HepG2 (cell line): ENCODE data around the gene SLC16A3. TPM values are rescaled to one million over a fixed set of nuclear protein-coding genes. Genes with fewer than 3 reads are reported as not detected.

Experiments
- AGO1 ChIP-seq: fragments of 200-400 bp; formaldehyde crosslinking; IDR thresholded peaks from 2 replicates; pipeline ENCODE4 v1.6.1; 2017; ENCODE audit warnings: mild to moderate bottlenecking, low read depth, low read length, moderate library complexity; ENCODE audit not compliant: poor library complexity, severe bottlenecking
- DNMT3B ChIP-seq: conservative IDR thresholded peaks from 2 replicates; pipeline ENCODE4 v1.6.1; 2016; ENCODE audit warnings: missing biosample characterization, control low read depth
- FOSL1 ChIP-seq: sonication (generic); formaldehyde crosslinking; IDR thresholded peaks from 2 replicates; pipeline ENCODE4 v1.9.0; 2021; ENCODE audit warnings: missing genetic modification reagents, borderline replicate concordance
- MAFK ChIP-seq, 2 experiments: IDR thresholded peaks in 1 of 2; conservative IDR thresholded peaks in 1 of 2; 2 replicates each; pipeline ENCODE4 v1.6.1; 2011; ENCODE audit warnings: improper control_type of control experiment in 2 of 2, low read length in 2 of 2
- MAZ ChIP-seq, 2 experiments: sonication (generic) in 1 of 2; formaldehyde crosslinking in 1 of 2; IDR thresholded peaks; 2 replicates each; pipeline versions ENCODE4 v1.5.0 to v1.6.1; 2012 to 2020; ENCODE audit warnings: low read depth in 2 of 2, mild to moderate bottlenecking in 2 of 2, borderline replicate concordance in 1 of 2, improper control_type of control experiment in 1 of 2, low read length in 1 of 2, missing genetic modification reagents in 1 of 2, moderate library complexity in 1 of 2
- NR2F1 ChIP-seq, 2 experiments: fragments of 450-650 bp in 1 of 2; formaldehyde crosslinking in 1 of 2; IDR thresholded peaks; 2 replicates each; pipeline versions ENCODE4 v1.5.0 to v1.6.1; 2016 to 2020; ENCODE audit warnings: mild to moderate bottlenecking in 1 of 2, missing compliant biosample characterization in 1 of 2, missing genetic modification reagents in 1 of 2, moderate library complexity in 1 of 2
- SNRNP70 ChIP-seq: fragments of 200-400 bp; formaldehyde crosslinking; IDR thresholded peaks from 2 replicates; pipeline ENCODE4 v1.6.1; 2017; ENCODE audit warnings: mild to moderate bottlenecking, low read depth, low read length, moderate library complexity
- SSRP1 ChIP-seq: IDR thresholded peaks from 2 replicates; pipeline ENCODE4 v1.6.1; 2016; ENCODE audit warnings: control low read depth
- YY1 ChIP-seq: IDR thresholded peaks from 2 replicates; pipeline ENCODE4 v1.6.1; 2011; ENCODE audit warnings: low read length, low read depth, moderate library complexity, mild to moderate bottlenecking; ENCODE audit not compliant: insufficient read depth, insufficient replicate concordance
- ZEB1 ChIP-seq: IDR thresholded peaks from 2 replicates; pipeline ENCODE4 v1.6.1; 2012; ENCODE audit warnings: mild to moderate bottlenecking, low read depth, inconsistent platforms; ENCODE audit not compliant: insufficient replicate concordance
- ZFY ChIP-seq: sonication (generic); formaldehyde crosslinking; IDR thresholded peaks from 2 replicates; pipeline ENCODE4 v1.4.0; 2020; ENCODE audit warnings: missing genetic modification reagents
- ZKSCAN1 ChIP-seq: fragments of 150-350 bp; IDR thresholded peaks from 2 replicates; pipeline ENCODE4 v1.6.1; 2014; ENCODE audit warnings: low read length
- ZNF292 ChIP-seq: sonication (generic); formaldehyde crosslinking; IDR thresholded peaks from 2 replicates; pipeline ENCODE4 v1.8.1; 2022; ENCODE audit warnings: mild to moderate bottlenecking, low read depth, missing genetic modification reagents, borderline replicate concordance
- ZNF30 ChIP-seq: sonication (generic); formaldehyde crosslinking; IDR thresholded peaks from 2 replicates; pipeline ENCODE4 v1.5.0; 2020; ENCODE audit warnings: mild to moderate bottlenecking, missing genetic modification reagents
- ZNF383 ChIP-seq: sonication (generic); formaldehyde crosslinking; IDR thresholded peaks from 2 replicates; pipeline ENCODE4 v1.4.0; 2020; ENCODE audit warnings: missing genetic modification reagents, mild to moderate bottlenecking, borderline replicate concordance
- ZNF431 ChIP-seq: sonication (generic); formaldehyde crosslinking; IDR thresholded peaks from 2 replicates; pipeline ENCODE4 v1.9.0; 2022; ENCODE audit warnings: missing genetic modification reagents, low read depth, mild to moderate bottlenecking, borderline replicate concordance
- ZNF446 ChIP-seq: sonication (generic); formaldehyde crosslinking; IDR thresholded peaks from 2 replicates; pipeline ENCODE4 v1.5.0; 2020; ENCODE audit warnings: mild to moderate bottlenecking, missing genetic modification reagents
- ZNF644 ChIP-seq: IDR thresholded peaks from 2 replicates; pipeline ENCODE4 v1.6.1; 2016; ENCODE audit warnings: low read depth
- polyA plus RNA-seq, 8 experiments: library from polyadenylated mRNA; depleted of rRNA in 3 of 8; stranded (reverse) in 7 of 8; unstranded in 1 of 8; fragments of >200 nt; fragmentation: Illumina TruSeq in 4 of 8; extraction: Trizol in 4 of 8; gene quantifications; 2 replicates each; pipeline versions ENCODE4 v1.2.1 to v1.2.3, GENCODE V29; 2011 to 2016; ENCODE audit warnings: low read depth in 4 of 8, missing spikeins in 1 of 8, mixed read lengths in 1 of 8; ENCODE audit not compliant: insufficient read depth in 1 of 8
- total RNA-seq, 5 experiments: library from RNA; depleted of rRNA; stranded (reverse); fragments of >200 nt; fragmentation: Illumina TruSeq; extraction: Trizol; gene quantifications; 2 replicates each; pipeline ENCODE4 v1.2.3, GENCODE V29; 2016; ENCODE audit warnings: low read depth in 1 of 5
- TF ChIP-seq, protein P1 (sequence below): sonication (generic); formaldehyde crosslinking; IDR thresholded peaks from 2 replicates; pipeline ENCODE4 v1.4.0; 2020; ENCODE audit warnings: mild to moderate bottlenecking, missing genetic modification reagents

The SLC16A3 gene
- total and polyA plus RNA-seq, 2 of the 13 experiments (the other 11 are each of a cell fraction or from before 2014, with no cell fraction given), result 242 to 349 TPM

DNA sequence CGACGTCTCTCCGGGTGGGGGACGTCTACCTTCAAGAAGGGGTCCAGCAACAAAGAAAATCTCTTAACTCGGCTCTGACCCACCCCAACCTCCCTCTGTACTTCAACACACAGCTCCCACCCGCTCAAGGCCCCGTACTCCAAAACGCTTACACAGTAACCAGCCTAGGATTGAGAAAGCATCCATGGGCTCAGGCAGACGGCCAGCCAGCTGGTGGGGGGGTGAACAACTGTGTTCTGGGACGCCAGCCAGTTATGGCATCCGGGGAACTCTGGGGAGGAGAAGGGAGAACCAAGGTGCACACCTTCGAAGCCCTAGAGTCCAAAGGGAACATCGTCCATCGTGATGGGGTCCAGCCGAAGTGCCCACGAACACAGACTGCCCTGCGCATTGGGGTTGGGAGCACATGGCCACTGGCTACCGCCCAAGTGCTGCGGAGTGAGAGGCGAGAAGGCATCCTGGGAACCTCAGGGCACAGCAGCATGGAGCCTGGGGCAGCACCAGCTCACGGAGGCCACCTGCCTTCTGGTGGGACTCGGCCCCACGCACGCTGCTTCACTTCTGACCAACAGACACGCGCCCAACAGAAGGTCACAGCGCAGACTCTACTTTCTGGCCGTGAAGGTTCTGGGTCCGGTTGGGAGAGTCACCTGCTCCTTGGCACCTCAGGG, 14.3 kb downstream of the SLC16A3 start (continued):
- TF ChIP-seq, protein P1, sequence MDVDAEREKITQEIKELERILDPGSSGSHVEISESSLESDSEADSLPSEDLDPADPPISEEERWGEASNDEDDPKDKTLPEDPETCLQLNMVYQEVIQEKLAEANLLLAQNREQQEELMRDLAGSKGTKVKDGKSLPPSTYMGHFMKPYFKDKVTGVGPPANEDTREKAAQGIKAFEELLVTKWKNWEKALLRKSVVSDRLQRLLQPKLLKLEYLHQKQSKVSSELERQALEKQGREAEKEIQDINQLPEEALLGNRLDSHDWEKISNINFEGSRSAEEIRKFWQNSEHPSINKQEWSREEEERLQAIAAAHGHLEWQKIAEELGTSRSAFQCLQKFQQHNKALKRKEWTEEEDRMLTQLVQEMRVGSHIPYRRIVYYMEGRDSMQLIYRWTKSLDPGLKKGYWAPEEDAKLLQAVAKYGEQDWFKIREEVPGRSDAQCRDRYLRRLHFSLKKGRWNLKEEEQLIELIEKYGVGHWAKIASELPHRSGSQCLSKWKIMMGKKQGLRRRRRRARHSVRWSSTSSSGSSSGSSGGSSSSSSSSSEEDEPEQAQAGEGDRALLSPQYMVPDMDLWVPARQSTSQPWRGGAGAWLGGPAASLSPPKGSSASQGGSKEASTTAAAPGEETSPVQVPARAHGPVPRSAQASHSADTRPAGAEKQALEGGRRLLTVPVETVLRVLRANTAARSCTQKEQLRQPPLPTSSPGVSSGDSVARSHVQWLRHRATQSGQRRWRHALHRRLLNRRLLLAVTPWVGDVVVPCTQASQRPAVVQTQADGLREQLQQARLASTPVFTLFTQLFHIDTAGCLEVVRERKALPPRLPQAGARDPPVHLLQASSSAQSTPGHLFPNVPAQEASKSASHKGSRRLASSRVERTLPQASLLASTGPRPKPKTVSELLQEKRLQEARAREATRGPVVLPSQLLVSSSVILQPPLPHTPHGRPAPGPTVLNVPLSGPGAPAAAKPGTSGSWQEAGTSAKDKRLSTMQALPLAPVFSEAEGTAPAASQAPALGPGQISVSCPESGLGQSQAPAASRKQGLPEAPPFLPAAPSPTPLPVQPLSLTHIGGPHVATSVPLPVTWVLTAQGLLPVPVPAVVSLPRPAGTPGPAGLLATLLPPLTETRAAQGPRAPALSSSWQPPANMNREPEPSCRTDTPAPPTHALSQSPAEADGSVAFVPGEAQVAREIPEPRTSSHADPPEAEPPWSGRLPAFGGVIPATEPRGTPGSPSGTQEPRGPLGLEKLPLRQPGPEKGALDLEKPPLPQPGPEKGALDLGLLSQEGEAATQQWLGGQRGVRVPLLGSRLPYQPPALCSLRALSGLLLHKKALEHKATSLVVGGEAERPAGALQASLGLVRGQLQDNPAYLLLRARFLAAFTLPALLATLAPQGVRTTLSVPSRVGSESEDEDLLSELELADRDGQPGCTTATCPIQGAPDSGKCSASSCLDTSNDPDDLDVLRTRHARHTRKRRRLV, result peak; percentile 85
- no peak for TF ChIP-seq SNRNP70
- TF ChIP-seq ZNF644 (CRISPR knock-in tag), result peak; percentile 46; the same call in 1 of the 2 replicates
- TF ChIP-seq ZFY, result peak; percentile 25
- no peak; the same call in 1 of the 2 replicates for TF ChIP-seq ZKSCAN1
- peak; percentile 59; the same call in 1 of the 2 replicates for TF ChIP-seq ZNF292 (CRISPR knock-in tag)
- peak; percentile 100 for TF ChIP-seq AGO1
- TF ChIP-seq ZEB1, result no peak
- TF ChIP-seq ZNF30, result no peak
- no peak for TF ChIP-seq FOSL1 (CRISPR knock-in tag)
- TF ChIP-seq YY1, result no peak
- no peak for TF ChIP-seq MAFK (conservative IDR thresholded peaks at IDR 0.05 in 1 of 2, IDR thresholded peaks at IDR 0.05 in 1 of 2; ENCODE audit: low read length in 2 of 2)
- TF ChIP-seq MAZ (IDR thresholded peaks at IDR 0.05; ENCODE audit: borderline replicate concordance, low read depth, low read length), result no peak
- TF ChIP-seq MAZ (CRISPR knock-in tag; IDR thresholded peaks at IDR 0.05; ENCODE audit: low read depth), result 0 out of 2 replicates have a peak, but pooled peaks have one; percentile 4
- TF ChIP-seq ZNF446 (CRISPR knock-in tag), result no peak
- TF ChIP-seq SSRP1, result peak; percentile 96
- no peak for TF ChIP-seq ZNF431 (CRISPR knock-in tag)
- TF ChIP-seq DNMT3B (CRISPR knock-in tag), result 0 out of 2 replicates have a peak, but pooled peaks have one; percentile 60
- no peak for TF ChIP-seq NR2F1 (CRISPR knock-in tag; IDR thresholded peaks at IDR 0.05)
- no peak for TF ChIP-seq ZNF383
